GM18499 (cell line): ENCODE data around the gene IL23R.
"Not testable (repeated sequence)": the region's sequence is repeated elsewhere in the genome, so short reads cannot be mapped to it uniquely, and the experiment has no call there.

ENCODE experiments used
- ATAC-seq: cut with Tn5 transposase; IDR thresholded peaks from one replicate; pipeline ENCODE4 v1.9.1; 2021; ENCODE audit warnings: moderate number of reproducible peaks; ENCODE audit not compliant: insufficient read depth, unreplicated experiment

IL23R gene

GRCh38 chr1:67166196-67166595 lies at the start of gene IL23R:
Gene IL23R, plus strand, starts transcription at chr1:67166454. Its CDS starts 1,667 bp downstream, at chr1:67168121.
- ATAC-seq = peak; percentile 81

- no peak for ATAC-seq
These were observed 48.1 kb upstream of the IL23R start for GRCh38 chr1:67118191-67118590.

- ATAC-seq = no peak
These were observed 47.6 kb upstream of the IL23R start for GRCh38 chr1:67118646-67119045.

- no peak for ATAC-seq
These were observed 45.2 kb upstream of the IL23R start for GRCh38 chr1:67120855-67121619.

- ATAC-seq = no peak
These were observed 41.8 kb upstream of the IL23R start for GRCh38 chr1:67124455-67124854.

- ATAC-seq = no peak
These were observed 40.0 kb upstream of the IL23R start for GRCh38 chr1:67126111-67126746.

- ATAC-seq = no peak
These were observed 39.3 kb upstream of the IL23R start for GRCh38 chr1:67126974-67127373.

- no peak for ATAC-seq
These were observed 35.6 kb upstream of the IL23R start for GRCh38 chr1:67130673-67131072.

GRCh38 chr1:67133177-67133576 lies 33.1 kb upstream of the IL23R start:
- no peak for ATAC-seq

GRCh38 chr1:67134695-67135094 lies 31.6 kb upstream of the IL23R start, which contains the start of gene C1orf141:
Gene C1orf141, minus strand, starts transcription at chr1:67134970. Its CDS starts 7,730 bp downstream, at chr1:67127240.
- no peak for ATAC-seq

- no peak for ATAC-seq
These were observed 30.9 kb upstream of the IL23R start for GRCh38 chr1:67135354-67135753.

- ATAC-seq = no peak
These were observed 28.9 kb upstream of the IL23R start for GRCh38 chr1:67137307-67137753.

GRCh38 chr1:67138813-67139499 lies 27.3 kb upstream of the IL23R start:
- no peak for ATAC-seq

GRCh38 chr1:67140460-67140859 lies 25.8 kb upstream of the IL23R start:
- no peak for ATAC-seq

GRCh38 chr1:67141832-67142231 lies 24.4 kb upstream of the IL23R start:
- ATAC-seq = not testable (repeated sequence)

GRCh38 chr1:67142931-67143330 lies 23.3 kb upstream of the IL23R start:
- no peak for ATAC-seq

- ATAC-seq = no peak
These were observed 22.3 kb upstream of the IL23R start for GRCh38 chr1:67143966-67144365.

- no peak for ATAC-seq
These were observed 21.6 kb upstream of the IL23R start for GRCh38 chr1:67144696-67145095.

GRCh38 chr1:67146101-67146500 lies 20.2 kb upstream of the IL23R start:
- ATAC-seq = no peak

GRCh38 chr1:67146539-67146938 lies 19.7 kb upstream of the IL23R start:
- no peak for ATAC-seq

- not testable (repeated sequence) for ATAC-seq
These were observed 18.3 kb upstream of the IL23R start for GRCh38 chr1:67147973-67148372.
